Measurements from ENCODE around the gene KAZN. TPM values are rescaled to one million over a fixed set of nuclear protein-coding genes. Genes with fewer than 3 reads are reported as not detected.

KAZN gene
- total RNA-seq, 4 donors from 2014 or later: 0.77 to 12.3 (median 4.9) TPM

DNA sequence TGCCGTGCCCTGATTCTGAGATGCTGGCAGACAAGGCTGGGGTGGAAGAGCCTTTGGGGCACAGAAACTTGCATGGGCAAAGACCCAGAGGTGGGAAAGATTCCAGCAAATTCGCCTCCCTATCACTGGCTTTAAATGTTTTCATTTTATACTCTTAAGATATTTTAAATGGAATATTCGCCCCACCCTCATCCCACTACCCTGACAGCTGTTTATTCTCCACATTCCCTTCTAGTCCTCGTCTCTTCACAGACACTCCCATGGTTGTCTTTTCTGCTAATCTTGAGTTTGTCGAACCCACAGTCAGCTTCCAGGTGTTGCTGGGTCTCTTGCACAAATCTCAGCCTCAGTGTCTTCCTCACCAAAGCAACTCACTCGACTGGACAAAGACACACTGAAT, 245.0 kb downstream of the KAZN start:
- H3K36me3 ChIP-seq: no peaks in the 10 kb centered on the region
- H3K4me3 ChIP-seq: no peak overlapping the region
- peaks cover 0 to 5% of the 10 kb centered on the region in 2 donors for H3K9me3 ChIP-seq
- TF ChIP-seq POLR2A (IDR thresholded peaks at IDR 0.05): no peak
- no peak for TF ChIP-seq CTCF (IDR thresholded peaks at IDR 0.05)
- H3K4me1 ChIP-seq: no peaks in the 10 kb centered on the region
- intact Hi-C loops (cut with DNase I; ENCODE audit: low total_unique reads): no loop called here
- H3K27ac ChIP-seq: no peak overlapping the region
- DNase-seq: no peak
- no peaks in the 10 kb centered on the region for H3K27me3 ChIP-seq

DNA sequence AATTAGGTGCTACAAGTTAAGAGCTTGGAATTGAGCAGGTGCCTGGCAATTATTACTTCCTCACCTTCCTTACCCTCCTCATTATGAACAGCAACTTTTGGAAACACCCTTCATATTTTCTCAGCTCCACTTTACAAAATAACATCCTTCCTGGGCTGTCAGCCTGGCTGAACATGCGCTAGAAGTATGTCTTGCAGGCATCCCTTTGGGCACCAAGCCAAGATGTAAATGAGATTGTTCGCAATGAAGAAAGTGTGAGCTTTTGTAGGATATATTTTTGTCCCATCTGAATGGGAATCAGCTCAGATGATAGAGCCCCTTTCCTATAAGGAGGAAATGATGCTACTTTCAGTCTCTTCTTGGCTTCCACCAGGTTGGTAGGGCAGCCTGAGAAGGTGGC, 245.9 kb downstream of the KAZN start:
- no peaks in the 10 kb centered on the region for H3K36me3 ChIP-seq
- intact Hi-C loops (cut with DNase I; ENCODE audit: low total_unique reads): no loop called here
- H3K9me3 ChIP-seq: peaks cover 0 to 5% of the 10 kb centered on the region in 2 donors
- no peak overlapping the region for H3K4me3 ChIP-seq
- H3K27me3 ChIP-seq: no peaks in the 10 kb centered on the region
- DNase-seq: no peak
- H3K4me1 ChIP-seq: no peaks in the 10 kb centered on the region
- no peak for TF ChIP-seq CTCF (IDR thresholded peaks at IDR 0.05)
- TF ChIP-seq POLR2A (IDR thresholded peaks at IDR 0.05): no peak
- H3K27ac ChIP-seq: no peak overlapping the region

DNA sequence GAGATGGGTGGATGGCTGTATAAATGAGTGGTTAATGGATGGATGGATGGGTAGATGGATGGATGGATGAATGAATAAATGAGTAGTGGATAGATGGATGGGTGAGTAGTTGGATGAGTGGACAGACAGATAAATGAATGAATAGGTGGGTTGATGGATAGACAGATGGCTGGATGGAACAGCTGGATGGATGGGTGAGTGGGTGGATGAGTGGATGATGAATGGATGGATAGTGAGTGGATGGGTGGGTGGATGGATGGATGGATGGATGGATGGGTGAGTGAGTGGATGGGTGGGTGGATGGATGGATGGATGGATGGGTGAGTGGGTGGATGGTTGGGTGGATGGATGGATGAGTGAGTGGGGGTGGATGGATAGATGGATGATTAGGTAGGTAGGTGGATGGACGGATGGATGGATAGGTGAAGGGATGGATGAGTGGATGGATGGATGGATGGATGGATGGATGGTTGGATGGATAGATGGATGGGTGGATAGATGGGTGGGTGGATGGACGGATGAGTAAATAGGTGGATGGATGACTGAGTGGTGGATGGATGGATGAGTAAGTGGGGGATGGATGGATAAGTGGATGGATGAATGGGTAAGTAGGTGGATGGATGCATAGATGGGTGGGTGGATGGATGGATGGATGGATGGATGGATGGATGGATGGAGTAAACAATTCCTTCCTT, 246.6 kb downstream of the KAZN start:
- intact Hi-C loops (cut with DNase I; ENCODE audit: low total_unique reads): no loop called here
- no peak overlapping the region for H3K27ac ChIP-seq
- no peak overlapping the region for H3K4me3 ChIP-seq
- peaks cover 0 to 5% of the 10 kb centered on the region in 2 donors for H3K9me3 ChIP-seq
- no peak for DNase-seq
- H3K36me3 ChIP-seq: no peaks in the 10 kb centered on the region
- H3K4me1 ChIP-seq: no peaks in the 10 kb centered on the region
- no peak for TF ChIP-seq POLR2A (IDR thresholded peaks at IDR 0.05)
- no peak for TF ChIP-seq CTCF (IDR thresholded peaks at IDR 0.05)
- no peaks in the 10 kb centered on the region for H3K27me3 ChIP-seq

DNA sequence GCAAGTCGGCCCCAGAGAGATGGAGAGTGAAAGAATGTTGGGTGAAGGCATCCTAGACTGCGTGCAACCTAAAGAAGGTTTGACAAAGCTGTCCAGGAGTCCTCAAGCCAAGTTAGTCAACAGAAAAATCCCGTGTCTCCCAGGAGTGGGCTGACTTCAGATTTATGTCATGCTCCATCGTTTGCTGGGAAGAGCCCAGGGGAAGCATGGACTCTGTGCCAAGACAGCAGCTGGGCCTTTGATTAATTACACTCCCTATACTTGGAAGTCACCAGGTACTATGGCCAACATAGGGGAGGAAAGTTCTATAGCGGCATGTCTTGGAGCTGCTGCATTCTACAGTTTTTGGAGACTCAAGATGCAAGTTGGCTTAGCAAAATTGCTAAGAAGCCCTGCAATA, 247.4 kb downstream of the KAZN start:
- Histone ChIP-seq H3K9me3 (peaks cover 0 to 5% of the 10 kb centered on the region in 2 donors), H3K36me3 (no peaks in the 10 kb centered on the region)
- intact Hi-C loops (cut with DNase I; ENCODE audit: low total_unique reads): no loop called here

More for the DNA sequence above, 247.4 kb downstream of the KAZN start:
- DNase-seq: no peak
- H3K27me3 ChIP-seq: no peaks in the 10 kb centered on the region
- no peak overlapping the region for H3K27ac ChIP-seq
- no peak for TF ChIP-seq CTCF (IDR thresholded peaks at IDR 0.05)
- no peak for TF ChIP-seq POLR2A (IDR thresholded peaks at IDR 0.05)
- no peak overlapping the region for H3K4me3 ChIP-seq
- no peaks in the 10 kb centered on the region for H3K4me1 ChIP-seq
